Iris pigment epithelial cell (primary cell): ENCODE results near the gene PIK3R2.
"Not testable (repeated sequence)": the region's sequence is repeated elsewhere in the genome, so short reads cannot be mapped to it uniquely, and the experiment has no call there.

ENCODE experiments used
- DNase-seq: peaks from one replicate; pipeline ENCODE4 v3.0.0-alpha.2; 2011; ENCODE audit warnings: low read depth

The PIK3R2 gene

GRCh38 chr19:18152817-18153555, at the start of gene PIK3R2:
TSS of gene PIK3R2 (plus strand) at chr19:18153163. CDS start at chr19:18155880, 2,717 bp downstream.
- peak; percentile 97 for DNase-seq

GRCh38 chr19:18104793-18105131, 48.2 kb upstream of the PIK3R2 start:
- DNase-seq = no peak

GRCh38 chr19:18105259-18105658, 47.7 kb upstream of the PIK3R2 start:
- DNase-seq = not testable (repeated sequence)

- DNase-seq = no peak
These were observed 45.7 kb upstream of the PIK3R2 start for GRCh38 chr19:18107235-18107634.

- DNase-seq = no peak
These were observed 44.1 kb upstream of the PIK3R2 start for GRCh38 chr19:18108897-18109296.

GRCh38 chr19:18109341-18109732, 43.6 kb upstream of the PIK3R2 start:
- no peak for DNase-seq

- peak; percentile 13 for DNase-seq
These were observed 43.0 kb upstream of the PIK3R2 start for GRCh38 chr19:18109733-18110608.

GRCh38 chr19:18110609-18111232, 42.2 kb upstream of the PIK3R2 start:
- no peak for DNase-seq

GRCh38 chr19:18112989-18113478, 39.9 kb upstream of the PIK3R2 start:
- peak; percentile 75 for DNase-seq

GRCh38 chr19:18113827-18114226, 39.1 kb upstream of the PIK3R2 start:
- no peak for DNase-seq

GRCh38 chr19:18114483-18114882, 38.5 kb upstream of the PIK3R2 start:
- no peak for DNase-seq

- DNase-seq = no peak
These were observed 35.6 kb upstream of the PIK3R2 start for GRCh38 chr19:18117364-18117691.

GRCh38 chr19:18117692-18118378, 35.1 kb upstream of the PIK3R2 start:
- DNase-seq = peak; percentile 77

- DNase-seq = no peak
These were observed 34.4 kb upstream of the PIK3R2 start for GRCh38 chr19:18118420-18119012.

GRCh38 chr19:18119013-18119716, 33.8 kb upstream of the PIK3R2 start:
- peak; percentile 12 for DNase-seq

GRCh38 chr19:18119717-18120105, 33.3 kb upstream of the PIK3R2 start:
- DNase-seq = no peak

GRCh38 chr19:18120127-18120526, 32.8 kb upstream of the PIK3R2 start:
- no peak for DNase-seq

GRCh38 chr19:18121166-18121565, 31.8 kb upstream of the PIK3R2 start:
- no peak for DNase-seq

- DNase-seq = no peak
These were observed 30.5 kb upstream of the PIK3R2 start for GRCh38 chr19:18122424-18122823.

GRCh38 chr19:18122860-18123795, 29.8 kb upstream of the PIK3R2 start:
- no peak for DNase-seq
